Endometrial microvascular endothelial cells (primary cell): Measurements from ENCODE around the gene CDKN2B-AS1. TPM values are rescaled to one million over a fixed set of nuclear protein-coding genes. Genes with fewer than 3 reads are reported as not detected.

Experiments used
- in situ Hi-C: cut with HindIII; loops from 2 replicates; pipeline ENCODE4 v1.10.0; 2017; ENCODE audit warnings: low sequenced_read_pairs, low pct_unique_long_range_greater_than_20kb; ENCODE audit errors: inconsistent ontology term
- total RNA-seq: library from RNA; depleted of rRNA; stranded (reverse); fragments of >200 nt; gene quantifications from one replicate; pipeline ENCODE4 v1.2.3, GENCODE V29; 2015; ENCODE audit errors: inconsistent ontology term

CDKN2B-AS1 gene
- total RNA-seq, 1 donor from 2014 or later: 3.3 TPM

GRCh38 chr9:22124263-22125011 is 129.8 kb downstream of the CDKN2B-AS1 start:
- in situ Hi-C loops: no loop called here

GRCh38 chr9:22129133-22129532 is 134.5 kb downstream of the CDKN2B-AS1 start:
- in situ Hi-C loops: no loop called here

GRCh38 chr9:22129633-22130032 is 135.0 kb downstream of the CDKN2B-AS1 start:
- in situ Hi-C loops: no loop called here

GRCh38 chr9:22131817-22132216 is 137.2 kb downstream of the CDKN2B-AS1 start:
- in situ Hi-C loops: no loop called here

GRCh38 chr9:22134390-22134789 is 139.8 kb downstream of the CDKN2B-AS1 start:
- in situ Hi-C loops: no loop called here

GRCh38 chr9:22136461-22137096 is 142.0 kb downstream of the CDKN2B-AS1 start:
- in situ Hi-C loops: no loop called here

GRCh38 chr9:22138956-22139660 is 144.5 kb downstream of the CDKN2B-AS1 start:
- in situ Hi-C loops: no loop called here

GRCh38 chr9:22141908-22142307 is 147.3 kb downstream of the CDKN2B-AS1 start:
- in situ Hi-C loops: no loop called here

GRCh38 chr9:22142671-22143070 is 148.1 kb downstream of the CDKN2B-AS1 start:
- in situ Hi-C loops: no loop called here

- in situ Hi-C loops: no loop called here
These were observed 149.4 kb downstream of the CDKN2B-AS1 start for GRCh38 chr9:22143799-22144625.

GRCh38 chr9:22146604-22147003 is 152.0 kb downstream of the CDKN2B-AS1 start:
- in situ Hi-C loops: no loop called here

GRCh38 chr9:22147813-22148527 is 153.4 kb downstream of the CDKN2B-AS1 start:
- in situ Hi-C loops: no loop called here

- in situ Hi-C loops: no loop called here
These were observed 153.9 kb downstream of the CDKN2B-AS1 start for GRCh38 chr9:22148528-22148875.

GRCh38 chr9:22148876-22149637 is 154.5 kb downstream of the CDKN2B-AS1 start:
- in situ Hi-C loops: no loop called here

GRCh38 chr9:22154064-22154463 is 159.5 kb downstream of the CDKN2B-AS1 start:
- in situ Hi-C loops: no loop called here

GRCh38 chr9:22156586-22156985 is 162.0 kb downstream of the CDKN2B-AS1 start:
- in situ Hi-C loops: no loop called here

GRCh38 chr9:22157276-22157675 is 162.7 kb downstream of the CDKN2B-AS1 start:
- in situ Hi-C loops: no loop called here

- in situ Hi-C loops: no loop called here
These were observed 163.2 kb downstream of the CDKN2B-AS1 start for GRCh38 chr9:22157828-22158227.
